ENCODE data around the gene SLC25A42.
"Not testable (repeated sequence)": the region's sequence is repeated elsewhere in the genome, so short reads cannot be mapped to it uniquely, and the experiment has no call there.

The SLC25A42 gene

GRCh38 chr19:19103167-19103566 lies 39.4 kb downstream of the SLC25A42 start:
- no peak overlapping the region for H3K4me3 Mint-ChIP-seq
- peaks cover 16% of the 10 kb centered on the region for H3K4me1 Mint-ChIP-seq

GRCh38 chr19:19105365-19106055 lies 41.7 kb downstream of the SLC25A42 start:
- Mint-ChIP-seq H3K27ac (peak overlapping the region; percentile 49), H3K4me3 (peak overlapping the region; percentile 59), H3K4me1 (peaks cover 23% of the 10 kb centered on the region), H3K36me3 (peaks cover 26% of the 10 kb centered on the region), H3K9me3 (no peaks in the 10 kb centered on the region), H3K27me3 (no peaks in the 10 kb centered on the region)
- peak; percentile 49 for ATAC-seq

More at GRCh38 chr19:19103167-19103566, 39.4 kb downstream of the SLC25A42 start:
- no peaks in the 10 kb centered on the region for H3K27me3 Mint-ChIP-seq
- H3K27ac Mint-ChIP-seq, result no peak overlapping the region
- peaks cover 24% of the 10 kb centered on the region for H3K36me3 Mint-ChIP-seq
- H3K9me3 Mint-ChIP-seq, result no peaks in the 10 kb centered on the region
- ATAC-seq, result no peak

- peaks cover 27% of the 10 kb centered on the region for H3K4me1 Mint-ChIP-seq
- H3K27ac Mint-ChIP-seq, result peak overlapping the region; percentile 49
- H3K4me3 Mint-ChIP-seq, result peak overlapping the region; percentile 59
- peaks cover 23% of the 10 kb centered on the region for H3K36me3 Mint-ChIP-seq
- H3K27me3 Mint-ChIP-seq, result no peaks in the 10 kb centered on the region
- no peaks in the 10 kb centered on the region for H3K9me3 Mint-ChIP-seq
- no peak for ATAC-seq
Observed at GRCh38 chr19:19106056-19106551, 42.3 kb downstream of the SLC25A42 start.

GRCh38 chr19:19106938-19107337 lies 43.1 kb downstream of the SLC25A42 start:
- H3K4me3 Mint-ChIP-seq, H3K27me3 Mint-ChIP-seq, H3K27ac Mint-ChIP-seq, ATAC-seq, H3K9me3 Mint-ChIP-seq: not testable (repeated sequence)
- H3K4me1 Mint-ChIP-seq, result peaks cover 35% of the 10 kb centered on the region
- H3K36me3 Mint-ChIP-seq, result peaks cover 23% of the 10 kb centered on the region

GRCh38 chr19:19107654-19108053 lies 43.9 kb downstream of the SLC25A42 start:
- Mint-ChIP-seq H3K4me1 (peaks cover 42% of the 10 kb centered on the region), H3K4me3 (no peak overlapping the region), H3K27me3 (no peaks in the 10 kb centered on the region), H3K27ac (no peak overlapping the region), H3K36me3 (peaks cover 23% of the 10 kb centered on the region), H3K9me3 (no peaks in the 10 kb centered on the region)
- ATAC-seq, result no peak

- ATAC-seq, result no peak
- H3K27me3 Mint-ChIP-seq, result no peaks in the 10 kb centered on the region
- peaks cover 23% of the 10 kb centered on the region for H3K36me3 Mint-ChIP-seq
- no peak overlapping the region for H3K4me3 Mint-ChIP-seq
- H3K4me1 Mint-ChIP-seq, result peaks cover 50% of the 10 kb centered on the region
- H3K27ac Mint-ChIP-seq, result no peak overlapping the region
- no peaks in the 10 kb centered on the region for H3K9me3 Mint-ChIP-seq
Observed at GRCh38 chr19:19109601-19110000, 45.8 kb downstream of the SLC25A42 start.

GRCh38 chr19:19110410-19111135 lies 46.8 kb downstream of the SLC25A42 start:
- Mint-ChIP-seq H3K27me3 (no peaks in the 10 kb centered on the region), H3K27ac (no peak overlapping the region), H3K4me1 (peaks cover 42% of the 10 kb centered on the region), H3K9me3 (no peaks in the 10 kb centered on the region), H3K36me3 (peaks cover 23% of the 10 kb centered on the region), H3K4me3 (no peak overlapping the region)
- ATAC-seq, result no peak

- peaks cover 17% of the 10 kb centered on the region for H3K36me3 Mint-ChIP-seq
- H3K9me3 Mint-ChIP-seq, result no peaks in the 10 kb centered on the region
- peak overlapping the region; percentile 62 for H3K27ac Mint-ChIP-seq
- peak overlapping the region; percentile 8 for H3K4me3 Mint-ChIP-seq
- H3K4me1 Mint-ChIP-seq, result peaks cover 40% of the 10 kb centered on the region
- no peak for ATAC-seq
- no peaks in the 10 kb centered on the region for H3K27me3 Mint-ChIP-seq
Observed at GRCh38 chr19:19111136-19111835, 47.5 kb downstream of the SLC25A42 start.

- no peak for ATAC-seq
- Mint-ChIP-seq H3K36me3 (peaks cover 15% of the 10 kb centered on the region), H3K27me3 (no peaks in the 10 kb centered on the region), H3K4me3 (no peak overlapping the region), H3K27ac (peak overlapping the region; percentile 62), H3K4me1 (peaks cover 40% of the 10 kb centered on the region), H3K9me3 (no peaks in the 10 kb centered on the region)
Observed at GRCh38 chr19:19111967-19112580, 48.3 kb downstream of the SLC25A42 start.

- H3K4me1 Mint-ChIP-seq, result peaks cover 40% of the 10 kb centered on the region
- peak overlapping the region; percentile 62 for H3K27ac Mint-ChIP-seq
- no peak for ATAC-seq
- no peaks in the 10 kb centered on the region for H3K9me3 Mint-ChIP-seq
- no peaks in the 10 kb centered on the region for H3K27me3 Mint-ChIP-seq
- H3K36me3 Mint-ChIP-seq, result peaks cover 6% of the 10 kb centered on the region
- H3K4me3 Mint-ChIP-seq, result no peak overlapping the region
Observed at GRCh38 chr19:19113040-19113626, 49.3 kb downstream of the SLC25A42 start.

GRCh38 chr19:19115954-19116353 lies 52.2 kb downstream of the SLC25A42 start:
- Mint-ChIP-seq H3K4me3 (no peak overlapping the region), H3K36me3 (peaks cover 13% of the 10 kb centered on the region), H3K4me1 (peaks cover 31% of the 10 kb centered on the region), H3K27ac (no peak overlapping the region), H3K27me3 (no peaks in the 10 kb centered on the region), H3K9me3 (no peaks in the 10 kb centered on the region)
- ATAC-seq, result no peak

- Mint-ChIP-seq H3K36me3 (peaks cover 36% of the 10 kb centered on the region), H3K9me3 (peaks cover 6% of the 10 kb centered on the region), H3K4me3 (no peak overlapping the region), H3K27ac (no peak overlapping the region), H3K27me3 (no peaks in the 10 kb centered on the region), H3K4me1 (peaks cover 6% of the 10 kb centered on the region)
- no peak for ATAC-seq
Observed at GRCh38 chr19:19119325-19120237, 55.8 kb downstream of the SLC25A42 start.

- Mint-ChIP-seq H3K36me3 (peaks cover 36% of the 10 kb centered on the region), H3K27me3 (no peaks in the 10 kb centered on the region), H3K27ac (no peak overlapping the region), H3K4me3 (no peak overlapping the region), H3K9me3 (peaks cover 6% of the 10 kb centered on the region), H3K4me1 (peaks cover 6% of the 10 kb centered on the region)
- ATAC-seq, result peak; percentile 43
Observed at GRCh38 chr19:19120308-19121231, 56.8 kb downstream of the SLC25A42 start.
